ENCODE data around the gene ZNF613.

Gene ZNF613

GRCh38 chr19:51926784-51927741 lies at the start of gene ZNF613:
Gene ZNF613, plus strand, starts transcription at chr19:51927472. Its CDS starts 8,749 bp downstream, at chr19:51936221.
- DNase-seq (ENCODE audit: low spot score), result peak; percentile 87
- H3K27ac ChIP-seq, result peak within 1 kb of the TSS; percentile 31 to 72
- TF ChIP-seq CTCF (IDR thresholded peaks at IDR 0.05), result no peak
- peak within 1 kb of the TSS; percentile 85 for H3K4me3 ChIP-seq

GRCh38 chr19:51882518-51882917 lies 44.8 kb upstream of the ZNF613 start:
- DNase-seq (ENCODE audit: low spot score), result no peak
- TF ChIP-seq CTCF (IDR thresholded peaks at IDR 0.05), result no peak
- Histone ChIP-seq H3K27ac (no peak overlapping the region), H3K4me3 (no peak overlapping the region)

- no peak for DNase-seq (ENCODE audit: low spot score)
- TF ChIP-seq CTCF (IDR thresholded peaks at IDR 0.05), result no peak
- no peak overlapping the region for H3K4me3 ChIP-seq
- no peak overlapping the region for H3K27ac ChIP-seq
Measured at GRCh38 chr19:51884713-51885112, 42.6 kb upstream of the ZNF613 start.

GRCh38 chr19:51887522-51888498 lies 39.5 kb upstream of the ZNF613 start, which contains the start of gene ZNF577:
Gene ZNF577, minus strand, starts transcription at chr19:51887951. Its CDS starts 7,569 bp downstream, at chr19:51880382.
- peak; percentile 86 for DNase-seq (ENCODE audit: low spot score)
- no peak for TF ChIP-seq CTCF (IDR thresholded peaks at IDR 0.05)
- H3K4me3 ChIP-seq, result peak within 1 kb of the TSS; percentile 71

GRCh38 chr19:51889934-51890333 lies 37.3 kb upstream of the ZNF613 start:
- no peak for TF ChIP-seq CTCF (IDR thresholded peaks at IDR 0.05)
- no peak overlapping the region for H3K27ac ChIP-seq
- DNase-seq (ENCODE audit: low spot score), result no peak
- H3K4me3 ChIP-seq, result no peak overlapping the region

More at GRCh38 chr19:51887522-51888498, 39.5 kb upstream of the ZNF613 start, which contains the start of gene ZNF577:
- H3K27ac ChIP-seq, result peak within 1 kb of the TSS; percentile 63 to 64

GRCh38 chr19:51891193-51891747 lies 36.0 kb upstream of the ZNF613 start:
- no peak for TF ChIP-seq CTCF (IDR thresholded peaks at IDR 0.05)
- no peak overlapping the region for H3K27ac ChIP-seq
- no peak for DNase-seq (ENCODE audit: low spot score)
- H3K4me3 ChIP-seq, result peak overlapping the region; percentile 40
